GM21515 (cell line): ENCODE measurements around the gene TWIST1.

Experiments used
- ATAC-seq: cut with Tn5 transposase; IDR thresholded peaks from one replicate; pipeline ENCODE4 v1.9.1; 2021; ENCODE audit not compliant: unreplicated experiment

The TWIST1 gene

GRCh38 chr7:19113855-19114550, 3.4 kb downstream of the TWIST1 start:
- ATAC-seq: no peak

- ATAC-seq: no peak
Observed at GRCh38 chr7:19113002-19113350, 4.5 kb downstream of the TWIST1 start.

- no peak for ATAC-seq
Observed at GRCh38 chr7:19112274-19113001, 5.0 kb downstream of the TWIST1 start.

GRCh38 chr7:19111474-19112273, 5.8 kb downstream of the TWIST1 start:
- ATAC-seq: no peak

- no peak for ATAC-seq
Observed at GRCh38 chr7:19110776-19111175, 6.7 kb downstream of the TWIST1 start.

GRCh38 chr7:19110026-19110730, 7.3 kb downstream of the TWIST1 start:
- no peak for ATAC-seq

GRCh38 chr7:19109000-19109946, 8.2 kb downstream of the TWIST1 start:
- ATAC-seq: no peak

GRCh38 chr7:19107356-19108146, 9.9 kb downstream of the TWIST1 start:
- no peak for ATAC-seq

GRCh38 chr7:19107081-19107355, 10.4 kb downstream of the TWIST1 start:
- ATAC-seq: no peak

GRCh38 chr7:19106241-19107080, 11.0 kb downstream of the TWIST1 start:
- ATAC-seq: no peak

GRCh38 chr7:19105546-19105945, 11.9 kb downstream of the TWIST1 start:
- ATAC-seq: no peak

- ATAC-seq: no peak
Observed at GRCh38 chr7:19104811-19105210, 12.6 kb downstream of the TWIST1 start.

GRCh38 chr7:19102884-19103283, 14.6 kb downstream of the TWIST1 start:
- ATAC-seq: no peak

- ATAC-seq: no peak
Observed at GRCh38 chr7:19101909-19102308, 15.5 kb downstream of the TWIST1 start.

- ATAC-seq: no peak
Observed at GRCh38 chr7:19101472-19101871, 16.0 kb downstream of the TWIST1 start.

- no peak for ATAC-seq
Observed at GRCh38 chr7:19099924-19100323, 17.5 kb downstream of the TWIST1 start.

- ATAC-seq: no peak
Observed at GRCh38 chr7:19099194-19099593, 18.2 kb downstream of the TWIST1 start.

- ATAC-seq: no peak
Observed at GRCh38 chr7:19098510-19098909, 18.9 kb downstream of the TWIST1 start.
